ENCODE measurements around the gene SIPA1L3. TPM values are rescaled to one million over a fixed set of nuclear protein-coding genes. Genes with fewer than 3 reads are reported as not detected.

SIPA1L3 gene
- total and polyA plus RNA-seq, 2 experiments from 2014 or later: 15.7 to 54.1 TPM

DNA sequence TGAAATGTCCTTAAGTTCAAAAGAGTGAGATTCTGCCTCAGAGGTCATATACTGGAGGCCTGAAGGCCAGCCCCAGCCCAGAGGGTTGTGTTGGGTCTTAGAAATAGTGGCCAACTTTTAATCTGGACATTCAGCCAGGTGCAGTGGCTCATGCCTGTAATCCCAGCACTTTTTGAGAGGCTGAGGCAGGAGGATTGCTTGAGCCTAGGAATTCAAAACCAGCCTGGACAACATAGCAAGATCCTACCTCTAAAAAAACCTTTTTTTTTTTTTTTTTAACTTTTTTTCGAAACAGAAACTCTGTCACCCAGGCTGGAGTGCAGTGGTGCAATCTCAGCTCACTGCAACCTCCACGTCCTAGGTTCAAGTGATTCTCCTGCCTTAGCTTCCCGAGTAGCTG lies 301.6 kb downstream of the SIPA1L3 start (continued):
- TF ChIP-seq, protein P1, sequence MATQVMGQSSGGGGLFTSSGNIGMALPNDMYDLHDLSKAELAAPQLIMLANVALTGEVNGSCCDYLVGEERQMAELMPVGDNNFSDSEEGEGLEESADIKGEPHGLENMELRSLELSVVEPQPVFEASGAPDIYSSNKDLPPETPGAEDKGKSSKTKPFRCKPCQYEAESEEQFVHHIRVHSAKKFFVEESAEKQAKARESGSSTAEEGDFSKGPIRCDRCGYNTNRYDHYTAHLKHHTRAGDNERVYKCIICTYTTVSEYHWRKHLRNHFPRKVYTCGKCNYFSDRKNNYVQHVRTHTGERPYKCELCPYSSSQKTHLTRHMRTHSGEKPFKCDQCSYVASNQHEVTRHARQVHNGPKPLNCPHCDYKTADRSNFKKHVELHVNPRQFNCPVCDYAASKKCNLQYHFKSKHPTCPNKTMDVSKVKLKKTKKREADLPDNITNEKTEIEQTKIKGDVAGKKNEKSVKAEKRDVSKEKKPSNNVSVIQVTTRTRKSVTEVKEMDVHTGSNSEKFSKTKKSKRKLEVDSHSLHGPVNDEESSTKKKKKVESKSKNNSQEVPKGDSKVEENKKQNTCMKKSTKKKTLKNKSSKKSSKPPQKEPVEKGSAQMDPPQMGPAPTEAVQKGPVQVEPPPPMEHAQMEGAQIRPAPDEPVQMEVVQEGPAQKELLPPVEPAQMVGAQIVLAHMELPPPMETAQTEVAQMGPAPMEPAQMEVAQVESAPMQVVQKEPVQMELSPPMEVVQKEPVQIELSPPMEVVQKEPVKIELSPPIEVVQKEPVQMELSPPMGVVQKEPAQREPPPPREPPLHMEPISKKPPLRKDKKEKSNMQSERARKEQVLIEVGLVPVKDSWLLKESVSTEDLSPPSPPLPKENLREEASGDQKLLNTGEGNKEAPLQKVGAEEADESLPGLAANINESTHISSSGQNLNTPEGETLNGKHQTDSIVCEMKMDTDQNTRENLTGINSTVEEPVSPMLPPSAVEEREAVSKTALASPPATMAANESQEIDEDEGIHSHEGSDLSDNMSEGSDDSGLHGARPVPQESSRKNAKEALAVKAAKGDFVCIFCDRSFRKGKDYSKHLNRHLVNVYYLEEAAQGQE (IDR thresholded peaks at IDR 0.05; ENCODE audit: unreplicated experiment): no peak
- TF ChIP-seq NANOG (IDR thresholded peaks at IDR 0.05; ENCODE audit: borderline replicate concordance) (no peak), ZNF114 (CRISPR knock-in tag; IDR thresholded peaks at IDR 0.05) (no peak), JUNB (IDR thresholded peaks at IDR 0.05; ENCODE audit: unreplicated experiment) (no peak)

GRCh38 chr19:38209152-38209551 lies 302.1 kb downstream of the SIPA1L3 start:
- no peak overlapping the region for H2AFZ ChIP-seq
- peak overlapping the region; percentile 85 for H3K27ac ChIP-seq (ENCODE audit: low read depth)
- Mint-ChIP-seq H3K36me3 (ENCODE audit: low read depth) (peaks cover 5% of the 10 kb centered on the region; the same call in 1 of the 3 replicates), H3K9me3 (no peaks in the 10 kb centered on the region), H3K4me3 (peak overlapping the region; percentile 82), H3K27ac (peak overlapping the region; percentile 93), H3K27me3 (ENCODE audit: insufficient read depth, low read depth, poor library complexity) (peaks cover 25% of the 10 kb centered on the region), H3K4me1 (peaks cover 46% of the 10 kb centered on the region)
- H3F3A ChIP-seq (replicated peaks; ENCODE audit: low read depth): peaks cover 26% of the 10 kb centered on the region
- ATAC-seq: peak; percentile 7
- H4K20me1 ChIP-seq (replicated peaks; ENCODE audit: insufficient read depth): no peaks in the 10 kb centered on the region
- H3K4me2 ChIP-seq: peak overlapping the region; percentile 99
- no peaks in the 10 kb centered on the region for H3K9me2 ChIP-seq (ENCODE audit: insufficient read depth)
- no peaks in the 10 kb centered on the region for H3K36me3 ChIP-seq (ENCODE audit: insufficient read depth)
- H3K4me3 ChIP-seq: peak overlapping the region; percentile 80
- DNase-seq (ENCODE audit: low spot score): peak; percentile 84
- no peaks in the 10 kb centered on the region for H3K79me2 ChIP-seq (replicated peaks; ENCODE audit: insufficient read depth)
- TF ChIP-seq EZH2phosphoT487 (IDR thresholded peaks at IDR 0.05; ENCODE audit: unreplicated experiment) (no peak), ZNF114 (CRISPR knock-in tag; IDR thresholded peaks at IDR 0.05) (no peak), ZNF331 (CRISPR knock-in tag; IDR thresholded peaks at IDR 0.05; ENCODE audit: low read depth) (no peak), CREB1 (CRISPR knock-in tag; IDR thresholded peaks at IDR 0.05; ENCODE audit: low read depth) (no peak), EZH2 (IDR thresholded peaks at IDR 0.05; ENCODE audit: low read depth, unreplicated experiment) (no peak), ZNF462 (CRISPR knock-in tag; IDR thresholded peaks at IDR 0.05) (no peak), STAT1 (IDR thresholded peaks at IDR 0.05; ENCODE audit: unreplicated experiment) (no peak), JUNB (IDR thresholded peaks at IDR 0.05; ENCODE audit: unreplicated experiment) (no peak), POLR2AphosphoS5 (IDR thresholded peaks at IDR 0.05; ENCODE audit: low read depth) (no peak)
- TF ChIP-seq, protein P2, sequence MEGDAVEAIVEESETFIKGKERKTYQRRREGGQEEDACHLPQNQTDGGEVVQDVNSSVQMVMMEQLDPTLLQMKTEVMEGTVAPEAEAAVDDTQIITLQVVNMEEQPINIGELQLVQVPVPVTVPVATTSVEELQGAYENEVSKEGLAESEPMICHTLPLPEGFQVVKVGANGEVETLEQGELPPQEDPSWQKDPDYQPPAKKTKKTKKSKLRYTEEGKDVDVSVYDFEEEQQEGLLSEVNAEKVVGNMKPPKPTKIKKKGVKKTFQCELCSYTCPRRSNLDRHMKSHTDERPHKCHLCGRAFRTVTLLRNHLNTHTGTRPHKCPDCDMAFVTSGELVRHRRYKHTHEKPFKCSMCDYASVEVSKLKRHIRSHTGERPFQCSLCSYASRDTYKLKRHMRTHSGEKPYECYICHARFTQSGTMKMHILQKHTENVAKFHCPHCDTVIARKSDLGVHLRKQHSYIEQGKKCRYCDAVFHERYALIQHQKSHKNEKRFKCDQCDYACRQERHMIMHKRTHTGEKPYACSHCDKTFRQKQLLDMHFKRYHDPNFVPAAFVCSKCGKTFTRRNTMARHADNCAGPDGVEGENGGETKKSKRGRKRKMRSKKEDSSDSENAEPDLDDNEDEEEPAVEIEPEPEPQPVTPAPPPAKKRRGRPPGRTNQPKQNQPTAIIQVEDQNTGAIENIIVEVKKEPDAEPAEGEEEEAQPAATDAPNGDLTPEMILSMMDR (conservative IDR thresholded peaks at IDR 0.05; ENCODE audit: low read depth in 2 of 2): no peak
- TF ChIP-seq, protein P3, sequence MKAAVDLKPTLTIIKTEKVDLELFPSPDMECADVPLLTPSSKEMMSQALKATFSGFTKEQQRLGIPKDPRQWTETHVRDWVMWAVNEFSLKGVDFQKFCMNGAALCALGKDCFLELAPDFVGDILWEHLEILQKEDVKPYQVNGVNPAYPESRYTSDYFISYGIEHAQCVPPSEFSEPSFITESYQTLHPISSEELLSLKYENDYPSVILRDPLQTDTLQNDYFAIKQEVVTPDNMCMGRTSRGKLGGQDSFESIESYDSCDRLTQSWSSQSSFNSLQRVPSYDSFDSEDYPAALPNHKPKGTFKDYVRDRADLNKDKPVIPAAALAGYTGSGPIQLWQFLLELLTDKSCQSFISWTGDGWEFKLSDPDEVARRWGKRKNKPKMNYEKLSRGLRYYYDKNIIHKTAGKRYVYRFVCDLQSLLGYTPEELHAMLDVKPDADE (IDR thresholded peaks at IDR 0.05): no peak
- no peaks in the 10 kb centered on the region for H3K27me3 ChIP-seq (ENCODE audit: insufficient read depth)
- H3K4me1 ChIP-seq (ENCODE audit: insufficient read depth): peaks cover 14% of the 10 kb centered on the region

All from GM23338 (cell line).